Omental fat pad (tissue), 4 donors: ENCODE data around the gene LGI4. TPM values are rescaled to one million over a fixed set of nuclear protein-coding genes. Genes with fewer than 3 reads are reported as not detected.
A peak's percentile ranks its signal among the peaks of the same experiment; 100 is the strongest.

Experiments used
- ATAC-seq: fragments of 150-250 bp; one replicate; pipeline ENCODE4 v1.9.1; 2016; ENCODE audit warnings: mild to moderate bottlenecking, moderate library complexity; ENCODE audit not compliant: low FRiP score
- DNase-seq: peaks from one replicate; pipeline ENCODE4 v3.0.0-alpha.2; 2019; ENCODE audit warnings: low spot score
- CTCF ChIP-seq, 3 donors: fragments of 450-650 bp; IDR thresholded peaks; one replicate each; pipeline ENCODE4 v1.5.1; 2016 to 2017; ENCODE audit warnings: antibody characterized with exemption in 3 of 3, mild to moderate bottlenecking in 3 of 3, moderate library complexity in 2 of 3
- total RNA-seq, 4 donors: library from RNA; depleted of rRNA; stranded (reverse); fragments of >200 nt; gene quantifications; one replicate each; pipeline ENCODE4 v1.1.0, GENCODE V29; 2016

Gene LGI4
- total RNA-seq = 10 to 100 TPM in 1 of 4 donors, 1 to 10 TPM in 3; 6.2 to 31.1 (median 8.3) TPM

GRCh38 chr19:35134601-35135242 is at the start of gene LGI4:
TSS of gene LGI4 (minus strand) at chr19:35135059. CDS start at chr19:35134680, 379 bp downstream.
- DNase-seq (no peak), ATAC-seq (no peak)
- TF ChIP-seq CTCF (IDR thresholded peaks at IDR 0.05) = no peak

GRCh38 chr19:35184267-35184666 is 49.4 kb upstream of the LGI4 start:
- TF ChIP-seq CTCF (IDR thresholded peaks at IDR 0.05) = no peak
- DNase-seq (no peak), ATAC-seq (no peak)

- TF ChIP-seq CTCF (IDR thresholded peaks at IDR 0.05) = no peak
- no peak for ATAC-seq
- DNase-seq = no peak
Observed at GRCh38 chr19:35181387-35181786, 46.5 kb upstream of the LGI4 start.

GRCh38 chr19:35179830-35180229 is 45.0 kb upstream of the LGI4 start:
- ATAC-seq = no peak
- TF ChIP-seq CTCF (IDR thresholded peaks at IDR 0.05) = no peak
- no peak for DNase-seq

GRCh38 chr19:35178701-35179100 is 43.8 kb upstream of the LGI4 start:
- ATAC-seq (peak; percentile 80), DNase-seq (no peak)
- no peak for TF ChIP-seq CTCF (IDR thresholded peaks at IDR 0.05)

- no peak for TF ChIP-seq CTCF (IDR thresholded peaks at IDR 0.05)
- no peak for ATAC-seq
- DNase-seq = no peak
Observed at GRCh38 chr19:35177377-35178274, 42.8 kb upstream of the LGI4 start.
